Measurements from ENCODE around the gene GTF2F1.

DNA sequence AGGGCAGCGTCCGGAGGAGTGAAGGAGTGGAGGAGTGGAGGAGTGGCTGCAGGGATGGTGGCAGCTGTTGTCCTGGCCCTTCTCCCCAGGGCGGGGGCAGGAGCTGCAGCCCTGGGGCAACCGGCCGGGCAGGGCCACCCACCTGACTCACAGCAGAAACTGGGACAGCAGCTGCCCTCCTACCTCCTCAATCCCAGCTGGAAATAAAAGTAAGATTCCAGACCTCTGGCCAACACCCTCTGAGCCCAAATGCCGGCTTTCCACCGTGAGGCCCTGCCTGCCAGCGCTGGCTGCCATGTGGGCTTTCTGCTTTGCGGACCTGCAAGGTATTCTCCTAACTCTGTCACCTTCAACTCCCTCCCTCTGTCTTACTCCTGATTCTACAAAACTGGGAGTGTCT lies 35.0 kb downstream of the GTF2F1 start:
- no peak for TF ChIP-seq POLR2A (IDR thresholded peaks at IDR 0.05)
- TF ChIP-seq, protein P1, sequence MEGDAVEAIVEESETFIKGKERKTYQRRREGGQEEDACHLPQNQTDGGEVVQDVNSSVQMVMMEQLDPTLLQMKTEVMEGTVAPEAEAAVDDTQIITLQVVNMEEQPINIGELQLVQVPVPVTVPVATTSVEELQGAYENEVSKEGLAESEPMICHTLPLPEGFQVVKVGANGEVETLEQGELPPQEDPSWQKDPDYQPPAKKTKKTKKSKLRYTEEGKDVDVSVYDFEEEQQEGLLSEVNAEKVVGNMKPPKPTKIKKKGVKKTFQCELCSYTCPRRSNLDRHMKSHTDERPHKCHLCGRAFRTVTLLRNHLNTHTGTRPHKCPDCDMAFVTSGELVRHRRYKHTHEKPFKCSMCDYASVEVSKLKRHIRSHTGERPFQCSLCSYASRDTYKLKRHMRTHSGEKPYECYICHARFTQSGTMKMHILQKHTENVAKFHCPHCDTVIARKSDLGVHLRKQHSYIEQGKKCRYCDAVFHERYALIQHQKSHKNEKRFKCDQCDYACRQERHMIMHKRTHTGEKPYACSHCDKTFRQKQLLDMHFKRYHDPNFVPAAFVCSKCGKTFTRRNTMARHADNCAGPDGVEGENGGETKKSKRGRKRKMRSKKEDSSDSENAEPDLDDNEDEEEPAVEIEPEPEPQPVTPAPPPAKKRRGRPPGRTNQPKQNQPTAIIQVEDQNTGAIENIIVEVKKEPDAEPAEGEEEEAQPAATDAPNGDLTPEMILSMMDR (IDR thresholded peaks at IDR 0.05), result no peak

Data from gastroesophageal sphincter (tissue), 3 donors.